ENCODE measurements around the gene TNRC6A.

- no peak for TF ChIP-seq GATA2 (IDR thresholded peaks at IDR 0.05; ENCODE audit: low read depth, low read length)
- TF ChIP-seq GATA3 (IDR thresholded peaks at IDR 0.05; ENCODE audit: low read depth, low read length), result no peak
Measured at GRCh38 chr16:24871891-24872290, 142.4 kb downstream of the TNRC6A start.
